ENCODE data around the gene CTSD.

GRCh38 chr11:1772270-1773130 is 8.8 kb upstream of the CTSD start:
- TF ChIP-seq CBFB (CRISPR knock-in tag; IDR thresholded peaks at IDR 0.05; ENCODE audit: low read depth) (no peak), CREM (CRISPR knock-in tag; IDR thresholded peaks at IDR 0.05) (no peak), CREB1 (CRISPR knock-in tag; IDR thresholded peaks at IDR 0.05) (no peak), ETV6 (CRISPR knock-in tag; IDR thresholded peaks at IDR 0.05) (no peak), CTCF (IDR thresholded peaks at IDR 0.05) (no peak), MAX (CRISPR knock-in tag; IDR thresholded peaks at IDR 0.05) (no peak)
